GM18873 (cell line): ENCODE results near the gene LHX8.
"Not testable (repeated sequence)": the region's sequence is repeated elsewhere in the genome, so short reads cannot be mapped to it uniquely, and the experiment has no call there.

Experiments used
- ATAC-seq: cut with Tn5 transposase; IDR thresholded peaks from one replicate; pipeline ENCODE4 v1.9.1; 2021; ENCODE audit warnings: mild to moderate bottlenecking, moderate library complexity, moderate number of reproducible peaks; ENCODE audit not compliant: unreplicated experiment, low FRiP score

Gene LHX8

DNA sequence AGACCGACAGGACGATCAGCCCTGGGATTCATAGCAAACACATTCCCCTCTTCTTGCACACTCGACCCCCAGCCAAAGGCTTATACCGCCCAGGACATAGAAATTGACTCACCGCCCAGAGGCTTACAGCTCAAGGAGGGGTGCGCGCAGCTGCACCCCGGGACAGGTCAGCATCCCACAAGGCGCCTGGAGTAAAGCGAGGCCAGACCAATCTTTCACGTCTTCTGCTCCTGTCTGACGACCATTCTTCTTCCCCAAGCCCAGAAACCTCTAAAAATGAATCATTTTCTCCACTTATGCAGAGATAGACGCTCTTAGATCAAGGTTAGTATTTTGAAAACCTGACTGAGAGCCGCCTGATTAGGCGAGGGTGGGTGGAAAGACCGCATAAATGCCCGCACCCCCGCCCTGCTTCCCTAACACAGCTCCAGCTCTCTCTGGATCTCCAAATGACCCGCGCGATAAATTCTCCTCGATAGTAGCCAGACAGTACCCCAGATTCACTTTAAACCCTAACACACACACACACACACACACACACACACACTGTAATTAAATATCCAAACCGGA lies 1.9 kb upstream of the LHX8 start:
- no peak for ATAC-seq

DNA sequence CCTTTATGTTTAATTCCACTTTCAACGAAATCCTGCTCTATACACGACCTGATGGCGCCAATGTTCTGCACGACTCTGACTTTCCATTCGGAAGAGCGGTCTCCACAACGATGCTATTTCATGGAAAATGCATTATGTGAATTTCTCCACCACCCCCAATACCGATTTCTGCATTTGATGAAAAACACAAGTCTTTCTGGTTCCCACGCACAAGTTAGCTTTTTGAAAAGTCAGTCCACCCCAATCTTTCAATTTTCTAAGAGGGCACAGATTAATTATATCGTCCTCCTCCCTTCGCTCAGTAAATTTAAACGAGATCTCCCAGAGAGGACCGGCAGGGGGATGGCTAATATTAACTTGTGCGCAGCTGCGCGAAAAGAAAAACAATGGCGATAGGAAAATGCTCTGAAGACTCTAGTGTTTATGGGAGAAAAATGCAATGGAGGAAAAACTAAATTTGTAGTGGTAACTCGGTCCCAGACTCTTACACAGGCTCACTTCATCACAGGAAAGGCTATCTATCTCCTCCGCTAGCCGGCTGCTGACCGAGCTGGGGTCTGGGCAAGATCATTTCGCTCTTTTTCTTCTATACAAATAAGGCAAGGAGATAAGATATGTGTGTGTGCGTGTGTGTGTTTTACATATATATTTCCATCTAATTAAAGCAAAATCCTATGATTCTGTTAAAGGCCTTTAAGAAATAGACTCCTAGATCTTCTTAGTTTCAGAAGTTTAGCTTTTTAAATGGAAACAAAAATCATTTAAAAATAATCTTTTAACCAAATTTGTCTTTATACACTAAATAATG lies 1.2 kb upstream of the LHX8 start:
- no peak for ATAC-seq

DNA sequence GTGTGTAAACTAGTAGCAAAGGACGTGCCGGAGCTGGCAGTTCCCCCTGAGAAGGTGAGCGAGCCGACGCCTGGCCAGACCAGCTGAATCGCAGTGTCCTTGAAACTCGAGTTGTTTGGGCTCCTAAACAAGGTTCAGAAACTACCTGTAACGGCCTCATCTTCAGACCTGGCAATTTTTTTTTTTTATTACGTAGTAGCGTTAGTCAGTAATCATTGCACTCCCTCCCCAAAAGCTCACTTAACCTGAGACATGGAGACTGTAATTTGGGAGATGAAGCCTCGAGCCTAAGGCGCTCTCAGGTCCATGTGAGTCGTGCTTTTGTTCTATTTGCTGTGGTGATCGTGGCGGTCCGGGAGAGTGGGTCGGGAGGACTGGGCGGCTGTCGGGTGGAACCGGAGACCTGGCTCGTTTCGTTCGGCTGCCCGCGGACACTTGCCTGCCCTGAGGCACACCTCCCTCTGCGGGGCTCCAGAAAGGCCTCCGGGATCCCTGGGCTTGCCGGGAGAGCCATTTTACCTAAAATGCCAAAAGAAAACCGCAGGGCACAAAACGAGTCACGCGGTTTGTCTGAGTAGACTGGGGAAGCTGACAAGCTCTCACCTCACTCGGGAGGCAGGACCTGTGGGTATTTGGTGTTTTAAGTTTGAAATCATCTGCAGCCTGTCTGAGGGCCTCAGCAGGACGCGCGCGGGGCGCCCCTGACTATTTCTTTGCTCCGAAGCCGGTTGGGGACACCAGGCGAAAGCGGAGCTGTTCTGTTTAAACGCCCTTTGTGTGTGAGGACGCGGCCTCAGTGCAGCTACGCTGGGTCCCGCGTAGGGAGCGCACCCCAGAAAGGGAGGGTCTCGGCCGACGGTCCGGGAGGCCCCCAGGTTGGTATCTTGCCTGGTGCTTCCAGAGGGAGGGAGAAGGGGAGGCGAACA lies 722 bp downstream of the LHX8 start:
- no peak for ATAC-seq

DNA sequence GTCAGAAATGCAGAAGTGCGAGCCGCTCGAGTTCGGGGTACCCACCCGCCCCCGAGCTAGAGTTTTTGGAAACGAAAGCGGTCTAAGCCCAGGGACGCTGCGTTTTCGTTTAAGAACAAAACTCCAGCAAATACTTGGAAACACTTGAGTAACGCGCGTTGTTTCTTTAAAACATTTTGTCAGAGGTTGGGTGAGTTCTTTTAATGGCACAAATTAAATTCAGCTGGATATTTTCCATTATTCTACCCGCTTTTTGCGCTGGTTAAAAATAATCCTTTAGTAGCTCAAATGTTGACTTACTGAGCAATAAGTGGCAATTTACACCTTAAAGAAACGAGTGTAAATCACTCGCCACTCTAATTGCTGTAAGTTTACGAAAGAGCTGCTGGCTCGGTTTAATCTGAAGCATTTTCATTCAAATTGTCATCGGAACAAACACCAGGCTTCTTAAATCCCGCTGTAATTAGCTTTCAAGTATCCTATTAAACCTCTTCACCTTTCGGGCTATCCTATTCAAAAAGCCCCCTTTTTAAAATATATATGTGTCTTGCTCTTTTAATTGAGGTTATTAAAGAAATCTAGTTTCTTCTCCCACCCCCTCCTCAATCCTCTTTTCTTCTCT lies 1.5 kb downstream of the LHX8 start:
- ATAC-seq = no peak

DNA sequence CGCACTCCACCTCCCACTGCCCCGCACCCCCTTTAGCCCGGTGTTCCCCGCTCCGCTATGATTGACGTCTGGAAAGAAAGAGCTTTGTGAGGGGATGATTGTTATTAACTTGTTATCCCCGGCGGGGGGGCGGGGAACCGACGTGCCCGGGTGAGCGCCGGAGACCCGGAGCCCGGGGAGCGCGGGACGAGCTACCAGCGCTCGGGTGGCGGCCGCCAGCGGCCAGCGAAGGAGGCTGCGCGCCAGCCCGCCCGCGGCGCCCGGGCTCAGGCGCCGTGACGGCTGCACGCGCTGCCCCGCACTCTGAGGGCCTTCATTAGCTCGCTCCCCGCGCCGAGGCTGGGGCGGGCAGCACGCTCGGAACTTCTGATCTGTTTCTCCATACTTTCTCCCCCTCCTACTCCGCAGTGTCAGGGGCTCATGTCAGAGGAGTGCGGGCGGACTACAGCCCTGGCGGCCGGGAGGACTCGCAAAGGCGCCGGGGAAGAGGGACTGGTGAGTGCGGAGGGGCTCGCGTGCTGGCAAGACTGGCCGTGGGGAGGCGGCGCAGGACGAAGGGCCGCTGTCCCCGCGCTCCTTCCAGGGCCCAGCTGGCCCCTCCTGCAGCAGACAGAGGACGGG lies 2.1 kb downstream of the LHX8 start:
- no peak for ATAC-seq

DNA sequence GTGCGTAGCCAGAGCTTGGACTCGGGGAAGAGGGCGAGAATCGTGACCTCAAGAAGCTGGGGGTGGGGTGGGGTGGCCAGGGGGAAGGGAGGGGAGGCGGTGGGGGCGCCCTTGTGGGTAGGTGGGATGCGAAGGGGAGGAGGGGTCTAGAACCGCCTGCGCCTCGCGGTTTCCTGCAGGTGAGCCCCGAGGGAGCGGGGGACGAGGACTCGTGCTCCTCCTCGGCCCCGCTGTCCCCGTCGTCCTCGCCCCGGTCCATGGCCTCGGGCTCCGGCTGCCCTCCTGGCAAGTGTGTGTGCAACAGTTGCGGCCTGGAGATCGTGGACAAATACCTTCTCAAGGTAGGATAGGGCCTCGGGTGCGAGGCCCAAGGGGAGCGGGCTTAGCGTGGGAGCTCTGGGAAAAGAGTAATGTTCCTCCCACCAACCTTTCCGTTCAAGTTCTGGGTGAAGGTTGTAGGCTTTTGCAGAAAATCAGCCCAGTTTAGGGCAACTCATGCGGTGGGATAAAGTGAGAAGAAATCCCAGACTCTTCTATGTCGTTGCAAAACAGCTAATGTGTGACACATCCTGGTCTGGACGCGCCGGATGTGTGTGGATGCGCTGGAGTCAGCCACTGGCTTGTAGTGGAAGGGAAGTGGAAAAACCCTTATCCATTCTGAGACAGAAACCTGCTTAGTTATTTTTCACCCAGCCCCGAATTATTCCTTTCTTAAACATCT lies 2.9 kb downstream of the LHX8 start:
- no peak for ATAC-seq

DNA sequence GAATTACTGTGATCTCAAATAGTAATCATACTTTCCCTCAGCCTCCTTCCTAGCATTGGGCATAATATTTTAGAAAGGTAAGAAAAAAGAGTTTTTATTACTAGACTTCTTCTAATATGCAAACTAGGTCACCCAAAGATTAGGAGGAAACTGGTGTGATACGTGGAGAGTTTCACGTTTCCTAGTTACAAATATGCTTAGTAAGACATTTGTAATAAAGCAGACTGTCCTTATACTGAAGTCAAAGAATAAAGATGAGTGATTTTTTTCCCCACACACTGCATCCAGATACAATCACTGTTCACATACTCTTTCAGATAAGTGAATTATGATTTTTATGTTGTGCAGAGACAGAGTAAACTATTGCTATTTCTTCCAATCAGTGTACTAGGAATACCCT lies 17.9 kb downstream of the LHX8 start:
- ATAC-seq = no peak

DNA sequence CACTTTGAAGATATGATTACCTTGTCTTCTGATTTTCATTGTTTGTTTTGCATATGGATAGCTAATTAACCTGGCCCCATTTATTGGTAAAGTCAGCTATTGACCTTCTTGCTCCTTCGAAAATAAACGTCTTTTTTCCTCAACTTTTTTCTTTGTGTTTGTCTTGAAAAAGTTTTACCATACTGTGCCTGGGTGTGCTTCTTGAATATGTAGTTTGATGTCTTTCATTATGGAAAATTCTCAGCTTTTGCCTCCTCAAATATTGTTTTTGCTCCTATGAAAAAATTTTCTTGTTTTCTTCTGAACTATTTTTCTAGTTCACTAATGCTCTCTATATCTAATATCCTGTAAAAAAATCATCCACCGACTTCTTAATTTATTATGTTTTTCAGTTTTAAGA lies 25.0 kb downstream of the LHX8 start:
- no peak for ATAC-seq

DNA sequence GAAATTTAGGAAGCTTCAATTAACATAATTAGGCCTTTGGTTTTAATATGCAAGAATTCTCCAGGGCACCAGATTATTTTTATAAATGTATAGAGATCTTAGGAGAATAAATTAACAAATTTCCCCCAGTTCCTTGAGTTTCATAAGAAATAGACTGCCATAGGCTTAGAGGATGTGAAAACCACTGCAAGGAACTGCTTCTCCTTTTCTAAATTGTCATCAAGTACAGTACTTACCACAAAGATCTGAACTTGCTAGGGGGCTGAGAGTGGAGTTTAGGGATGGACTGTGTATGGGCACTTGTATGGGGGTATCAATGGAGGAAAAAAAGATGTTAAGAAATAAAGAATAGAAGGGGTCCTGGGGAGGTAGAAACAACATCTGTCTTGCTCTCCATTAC lies 31.1 kb downstream of the LHX8 start:
- no peak for ATAC-seq

DNA sequence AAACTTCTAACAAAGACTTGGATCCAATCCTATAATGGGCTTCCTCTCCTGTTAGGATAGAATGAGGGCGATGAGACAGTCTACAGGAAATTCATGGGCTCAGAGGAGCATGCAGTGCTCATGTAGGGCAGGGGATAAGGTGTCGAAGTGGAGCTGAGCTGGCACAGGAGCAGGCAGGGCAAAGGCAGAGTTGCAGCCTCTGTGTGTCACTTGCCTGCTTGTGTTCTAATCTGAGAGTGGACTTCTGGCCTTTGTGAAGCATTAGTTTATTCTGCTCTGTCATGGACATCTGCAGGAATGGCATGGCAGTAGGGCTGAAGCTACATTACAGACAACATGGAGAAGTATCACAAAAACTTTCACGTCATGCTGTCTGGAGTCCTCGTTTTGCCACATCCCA lies 32.6 kb downstream of the LHX8 start:
- no peak for ATAC-seq

DNA sequence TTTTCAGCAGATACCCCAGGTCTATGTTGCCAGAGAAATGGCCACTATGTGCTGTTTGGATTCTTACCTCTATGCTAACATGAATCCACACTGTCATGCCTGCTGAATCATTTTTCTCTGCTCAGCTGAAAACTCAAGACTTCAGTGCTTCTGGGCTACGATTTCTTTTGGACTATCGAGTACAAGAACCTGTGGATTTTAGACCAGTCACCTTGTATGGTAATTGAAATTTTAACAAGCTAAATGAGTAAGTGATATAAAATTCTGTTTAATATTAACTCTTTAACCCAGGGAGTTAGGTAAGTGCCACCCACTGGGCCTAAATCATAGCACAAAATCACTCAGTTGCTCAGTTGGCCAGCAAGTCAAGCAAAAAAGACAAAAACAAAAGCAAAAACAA lies 35.8 kb downstream of the LHX8 start:
- no peak for ATAC-seq

DNA sequence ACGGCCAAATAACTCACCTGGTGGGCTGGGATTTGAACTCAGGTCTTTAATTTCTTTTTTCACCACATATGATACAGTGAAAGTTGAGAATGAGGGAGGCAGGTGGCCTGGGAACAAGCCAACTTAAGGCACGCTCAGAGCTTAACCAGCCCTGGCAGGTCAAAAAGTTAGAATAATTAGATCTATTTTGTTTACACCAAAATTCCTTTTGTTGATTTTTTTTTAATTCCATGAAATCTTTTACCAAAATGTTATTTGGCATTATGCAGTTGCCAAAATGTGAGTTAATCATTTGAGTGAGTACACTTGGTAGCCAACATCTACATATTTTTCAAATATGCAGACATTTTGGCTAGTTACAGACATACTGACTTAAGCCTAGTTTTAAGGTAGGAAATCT lies 36.8 kb downstream of the LHX8 start:
- no peak for ATAC-seq

DNA sequence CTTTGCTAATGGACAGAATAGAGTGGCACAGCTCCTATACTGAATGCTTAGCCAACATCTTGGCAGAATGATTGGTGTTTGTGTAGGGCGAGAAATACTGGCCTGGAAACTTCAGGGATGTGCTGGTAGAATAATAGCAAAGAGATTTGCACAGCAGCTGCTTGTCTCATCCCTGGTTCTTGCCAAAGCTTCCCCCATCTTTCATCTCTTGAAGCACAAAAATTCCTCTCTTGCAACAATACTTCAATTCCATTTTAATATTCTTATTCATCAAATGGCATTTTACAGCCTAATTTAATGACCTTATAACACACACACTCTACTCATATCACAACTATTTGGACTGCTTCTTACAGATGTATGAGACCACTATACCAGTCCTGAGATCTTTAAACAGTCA lies 37.7 kb downstream of the LHX8 start:
- ATAC-seq = no peak

DNA sequence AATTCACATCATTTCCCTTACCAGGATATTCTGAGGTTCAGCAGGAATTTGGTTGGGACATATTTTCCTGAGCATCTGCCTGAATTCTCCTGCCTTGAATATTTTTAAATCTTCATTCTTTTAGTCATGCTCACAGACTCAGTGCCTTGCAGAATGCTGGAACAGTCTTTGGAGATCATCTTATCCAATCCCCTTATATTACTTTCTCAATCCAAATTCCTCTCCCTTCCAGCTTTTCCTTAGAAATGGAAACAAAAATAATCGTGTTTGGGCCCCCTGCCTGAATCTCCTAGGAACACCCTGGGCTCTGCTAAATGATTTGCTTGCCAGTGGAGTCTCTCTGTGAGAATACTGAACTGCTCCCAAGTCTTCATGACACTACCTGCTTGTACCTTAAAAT lies 38.4 kb downstream of the LHX8 start:
- no peak for ATAC-seq

DNA sequence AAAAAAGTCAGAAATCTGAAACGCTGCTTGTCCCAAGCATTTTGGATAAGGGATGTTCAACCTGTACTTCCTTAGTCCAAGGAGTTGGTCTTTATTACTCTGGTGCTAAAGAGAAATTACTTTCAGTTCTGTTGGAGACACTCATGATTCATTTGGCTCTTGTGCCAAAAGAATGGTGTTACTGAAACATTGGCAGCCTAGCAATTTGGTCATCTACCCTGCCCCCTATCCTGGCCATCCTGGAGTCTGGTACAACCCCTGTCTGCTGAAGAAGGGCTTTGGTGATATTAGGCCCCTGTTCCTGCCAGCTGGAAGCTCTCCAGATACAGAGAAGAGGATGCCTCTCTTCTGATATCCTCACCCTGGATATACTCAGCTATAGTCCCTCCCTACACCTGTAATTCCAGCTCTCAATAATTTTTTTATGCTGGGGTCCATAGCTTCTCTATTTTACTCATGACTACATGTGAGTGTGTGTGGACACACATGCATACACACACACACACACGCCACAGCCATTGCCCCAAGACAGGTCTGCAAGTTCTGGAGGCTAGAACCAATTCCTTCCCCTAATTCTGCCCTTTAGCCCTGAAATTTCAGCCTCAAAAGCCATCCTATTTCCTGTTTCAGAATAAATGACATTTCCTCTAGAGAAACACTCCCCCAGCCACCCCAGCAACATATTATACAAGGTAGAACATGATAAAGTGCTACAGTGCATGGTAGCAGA lies 40.0 kb downstream of the LHX8 start:
- no peak for ATAC-seq

DNA sequence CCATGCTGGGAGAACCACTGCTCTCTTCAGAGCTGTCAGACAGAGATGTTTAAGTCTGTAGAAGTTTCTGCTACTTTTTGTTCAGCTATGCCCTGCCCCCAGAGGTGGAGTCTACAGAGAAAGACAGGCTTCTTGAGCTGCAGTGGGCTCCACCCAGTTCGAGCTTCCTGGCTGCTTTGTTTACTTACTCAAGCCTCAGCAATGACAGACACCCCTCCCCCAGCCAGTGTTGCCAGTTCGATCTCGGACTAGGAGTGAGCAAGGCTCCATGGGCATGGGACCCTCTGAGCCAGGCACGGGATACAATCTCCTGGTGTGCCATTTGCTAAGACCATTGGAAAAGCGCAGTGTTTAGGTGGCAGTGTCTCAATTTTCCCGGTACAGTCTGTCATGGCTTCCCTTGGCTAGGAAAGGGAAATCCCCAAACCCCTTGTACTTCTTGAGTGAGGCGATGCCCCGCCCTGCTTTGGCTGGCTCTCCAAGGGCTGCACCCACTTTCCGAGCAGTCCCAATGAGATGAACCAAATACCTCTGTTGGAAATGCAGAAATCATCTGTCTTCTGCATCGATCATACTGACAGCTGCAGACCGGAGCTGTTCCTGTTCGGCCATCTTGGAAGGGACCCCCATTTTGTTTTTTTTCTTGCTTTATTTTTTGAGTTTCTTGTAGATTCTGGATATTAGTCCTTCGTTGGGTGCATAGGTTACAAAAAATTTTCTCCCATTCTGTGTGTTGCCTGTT lies 47.2 kb downstream of the LHX8 start:
- not testable (repeated sequence) for ATAC-seq

DNA sequence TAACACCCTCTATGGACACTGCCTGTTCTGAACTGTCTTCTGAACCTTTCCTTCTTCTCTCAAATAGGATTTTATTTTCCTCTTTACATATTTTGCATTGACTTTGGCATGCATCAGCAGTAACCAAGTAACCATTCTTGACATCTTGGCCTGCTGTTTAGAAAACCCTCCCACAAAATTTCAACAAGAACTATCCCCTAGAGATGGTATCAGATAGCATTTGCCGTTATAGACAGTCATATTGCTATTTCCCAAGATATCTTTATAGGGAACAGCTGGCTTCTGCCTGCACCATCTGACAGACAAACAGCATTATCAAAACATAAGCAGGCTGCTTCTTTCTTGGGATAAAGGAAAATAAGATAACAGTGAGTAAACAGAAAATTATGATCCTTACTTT lies 54.7 kb downstream of the LHX8 start:
- no peak for ATAC-seq

DNA sequence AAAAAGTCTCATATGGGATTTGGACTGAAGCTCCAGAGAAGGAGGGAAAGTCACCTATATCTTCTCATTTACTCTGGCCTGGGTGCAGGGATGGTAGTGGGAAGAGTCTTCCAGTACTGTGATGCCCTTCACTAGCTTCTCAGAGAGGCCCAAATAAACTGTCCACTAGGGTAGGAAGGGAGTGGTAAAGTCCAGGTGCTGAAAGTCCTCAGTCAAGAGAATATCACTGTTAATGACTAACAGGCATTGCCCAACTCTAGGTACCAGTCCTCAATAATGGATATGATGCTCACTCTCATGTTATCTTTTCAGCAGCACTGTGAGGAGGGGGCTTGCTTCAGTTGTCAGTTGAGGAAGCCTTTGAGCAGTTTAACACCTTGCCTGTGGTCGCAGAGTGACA lies 64.0 kb downstream of the LHX8 start:
- ATAC-seq = no peak

DNA sequence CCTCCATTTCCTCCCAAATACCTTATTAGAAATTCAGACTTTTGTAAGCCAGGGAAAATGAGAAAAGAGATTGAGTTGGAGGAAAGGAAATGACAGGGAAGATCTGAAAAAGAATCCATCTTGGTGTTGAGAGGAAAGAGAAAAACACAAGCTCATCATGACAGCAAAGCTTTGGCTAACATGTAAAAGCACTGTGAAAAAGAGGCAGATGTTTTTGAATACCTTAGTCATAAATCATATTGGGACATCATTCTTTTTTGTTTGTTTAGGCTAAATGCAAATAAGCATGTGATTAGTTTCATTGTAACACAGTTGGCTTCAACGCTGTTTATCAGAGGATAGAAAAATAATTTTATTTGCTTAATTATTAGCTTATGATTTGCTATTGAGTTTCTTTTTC lies 64.6 kb downstream of the LHX8 start:
- no peak for ATAC-seq
